NCI-H460 (cell line): ENCODE data around the gene GRIK3. TPM values are rescaled to one million over a fixed set of nuclear protein-coding genes. Genes with fewer than 3 reads are reported as not detected.

Experiments
- DNase-seq: peaks from one replicate; pipeline ENCODE4 v3.0.0-alpha.2; 2016; ENCODE audit warnings: low read depth; ENCODE audit errors: extremely low read depth
- total RNA-seq: library from RNA; depleted of rRNA; stranded (reverse); fragments of >200 nt; shearing (Covaris generic); gene quantifications from 2 replicates; pipeline ENCODE4 v1.2.3, GENCODE V29; 2014

Gene GRIK3
- total RNA-seq, 1 experiment from 2014 or later = not detected

DNA sequence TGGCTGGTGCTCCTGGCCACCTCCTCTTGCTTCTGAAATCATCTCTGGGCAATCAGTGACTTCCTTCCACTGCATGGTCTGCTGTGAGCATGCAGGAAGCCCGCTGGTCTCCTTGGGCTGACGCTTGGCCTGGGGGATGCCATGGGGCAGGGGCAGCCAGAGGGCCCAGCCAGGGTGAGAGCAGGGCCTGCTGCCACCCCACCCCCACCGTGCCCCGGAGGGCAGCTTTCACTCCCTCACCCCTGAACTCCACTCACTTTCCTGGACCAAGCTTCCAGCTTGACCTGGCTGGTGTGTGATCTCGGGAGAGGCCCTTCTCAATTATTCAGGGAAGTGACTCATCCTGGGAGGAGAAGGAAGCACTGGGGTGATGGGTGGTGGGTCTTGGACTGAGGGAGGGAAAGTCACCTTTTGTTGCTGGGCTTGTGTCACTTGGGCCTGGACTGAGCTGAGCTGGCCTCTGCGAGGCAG is 281.4 kb downstream of the GRIK3 start:
- no peak for DNase-seq

DNA sequence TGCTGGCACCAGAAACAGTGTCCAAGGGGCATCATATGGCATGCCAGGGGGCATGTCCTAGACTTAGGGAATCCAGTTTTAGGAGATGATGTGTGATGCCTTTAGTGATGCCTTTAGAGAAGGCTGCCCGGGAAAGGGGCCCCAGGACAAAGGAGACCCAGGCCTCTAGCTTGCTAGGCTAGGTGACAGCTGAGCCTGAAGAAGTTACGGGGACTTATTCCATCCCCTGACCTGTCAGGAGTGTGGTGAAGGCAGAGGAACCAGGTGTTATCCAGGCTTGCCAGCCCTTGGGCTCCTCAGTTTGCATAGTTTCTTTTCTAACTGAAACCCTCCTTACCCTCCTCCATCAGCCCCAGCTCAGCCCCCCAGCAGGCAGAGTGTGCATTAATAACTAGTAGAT is 281.9 kb downstream of the GRIK3 start:
- no peak for DNase-seq

DNA sequence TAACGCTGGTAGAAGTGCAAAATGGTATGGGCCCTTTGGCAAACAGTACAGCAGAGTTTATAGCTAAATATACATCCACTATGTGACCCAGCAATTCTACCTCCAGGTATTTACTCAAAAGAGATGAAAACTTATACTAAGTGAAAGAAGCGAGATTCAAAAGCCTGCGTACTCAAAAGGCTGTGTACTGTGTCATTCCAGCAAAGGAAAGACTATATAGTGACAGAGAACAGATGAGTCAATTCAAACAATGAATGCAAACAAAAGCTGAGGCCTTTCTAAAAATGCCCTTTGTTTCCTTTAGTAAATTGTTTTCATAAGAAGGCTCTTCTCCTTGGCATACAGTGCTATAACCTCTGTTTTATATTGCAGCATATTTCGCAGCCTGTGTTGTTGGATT is 282.8 kb downstream of the GRIK3 start:
- DNase-seq = no peak

DNA sequence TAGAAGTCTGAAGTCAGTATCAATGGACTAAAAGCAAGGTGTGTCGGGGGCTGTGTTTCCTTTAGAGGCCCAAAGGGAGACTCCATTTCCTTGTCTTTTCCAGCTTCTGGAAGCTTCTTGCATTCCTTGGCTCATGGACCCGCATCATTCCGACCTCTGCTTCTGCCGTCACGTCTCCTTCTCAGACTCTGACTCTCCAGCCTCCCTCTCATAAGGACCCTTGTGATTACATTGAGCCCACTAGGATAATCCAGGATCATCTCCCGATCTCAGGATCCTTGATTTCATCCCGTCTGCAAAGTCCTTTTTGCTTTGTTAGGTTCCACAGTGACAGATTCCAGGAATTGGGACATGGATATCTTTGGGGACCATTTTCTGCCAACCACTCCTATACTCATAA is 285.8 kb downstream of the GRIK3 start:
- no peak for DNase-seq
